ENCODE measurements around the gene CDK13.

DNA sequence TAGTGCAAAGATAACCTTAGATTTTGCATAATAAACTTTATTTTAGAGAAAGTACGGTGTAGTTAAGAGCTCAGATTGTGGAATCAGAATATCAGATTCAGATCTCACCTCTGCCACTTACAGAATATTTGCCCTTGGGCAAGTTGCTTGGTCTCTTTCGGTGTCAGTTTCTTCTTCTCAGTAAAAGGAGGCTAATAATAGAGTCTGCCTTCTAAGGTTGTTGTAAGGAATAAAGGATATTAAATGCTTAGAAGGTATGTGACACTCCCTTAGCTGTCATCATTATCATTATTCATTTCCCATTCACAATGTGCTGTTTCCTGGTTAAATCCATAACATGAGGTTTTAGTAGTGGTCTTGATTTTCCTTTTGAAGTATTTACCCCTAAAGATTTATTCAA is 142.1 kb downstream of the CDK13 start:
- TF ChIP-seq, protein P1, sequence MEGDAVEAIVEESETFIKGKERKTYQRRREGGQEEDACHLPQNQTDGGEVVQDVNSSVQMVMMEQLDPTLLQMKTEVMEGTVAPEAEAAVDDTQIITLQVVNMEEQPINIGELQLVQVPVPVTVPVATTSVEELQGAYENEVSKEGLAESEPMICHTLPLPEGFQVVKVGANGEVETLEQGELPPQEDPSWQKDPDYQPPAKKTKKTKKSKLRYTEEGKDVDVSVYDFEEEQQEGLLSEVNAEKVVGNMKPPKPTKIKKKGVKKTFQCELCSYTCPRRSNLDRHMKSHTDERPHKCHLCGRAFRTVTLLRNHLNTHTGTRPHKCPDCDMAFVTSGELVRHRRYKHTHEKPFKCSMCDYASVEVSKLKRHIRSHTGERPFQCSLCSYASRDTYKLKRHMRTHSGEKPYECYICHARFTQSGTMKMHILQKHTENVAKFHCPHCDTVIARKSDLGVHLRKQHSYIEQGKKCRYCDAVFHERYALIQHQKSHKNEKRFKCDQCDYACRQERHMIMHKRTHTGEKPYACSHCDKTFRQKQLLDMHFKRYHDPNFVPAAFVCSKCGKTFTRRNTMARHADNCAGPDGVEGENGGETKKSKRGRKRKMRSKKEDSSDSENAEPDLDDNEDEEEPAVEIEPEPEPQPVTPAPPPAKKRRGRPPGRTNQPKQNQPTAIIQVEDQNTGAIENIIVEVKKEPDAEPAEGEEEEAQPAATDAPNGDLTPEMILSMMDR (IDR thresholded peaks at IDR 0.05; ENCODE audit: low read depth, low read length), result no peak
- no peak for TF ChIP-seq EZH2phosphoT487 (IDR thresholded peaks at IDR 0.05; ENCODE audit: low read depth)

Measured in OCI-LY3 (cell line).